ENCODE results near the gene RANBP9. TPM values are rescaled to one million over a fixed set of nuclear protein-coding genes. Genes with fewer than 3 reads are reported as not detected.

The RANBP9 gene
- total and polyA plus RNA-seq, 2 of the 13 experiments (the other 11 are each of a cell fraction or from before 2014, with no cell fraction given): 26.6 to 30.6 TPM

DNA sequence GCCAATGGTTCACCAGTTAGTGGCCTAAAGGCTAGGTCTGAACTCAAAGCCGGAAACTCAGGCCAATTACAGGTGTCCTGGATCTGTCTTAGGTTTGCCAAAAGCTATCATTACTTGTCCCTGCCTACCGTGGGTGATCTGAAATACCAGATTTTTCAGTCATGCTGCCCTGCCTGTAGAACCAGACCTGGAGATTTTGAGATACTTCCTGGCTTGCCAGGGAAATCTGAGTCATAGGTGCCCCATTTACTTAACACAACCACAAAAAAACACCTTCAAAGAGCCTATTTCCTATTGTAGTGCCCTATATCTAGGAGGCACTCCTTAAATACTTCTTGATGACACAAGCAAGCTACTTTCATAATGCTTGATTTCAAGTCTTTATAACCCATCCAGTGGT, 13.9 kb upstream of the RANBP9 start:
- FAIRE-seq (no peak), DNase-seq (ENCODE audit: low spot score) (no peak), ATAC-seq (no peak)
- TF ChIP-seq, protein P1, sequence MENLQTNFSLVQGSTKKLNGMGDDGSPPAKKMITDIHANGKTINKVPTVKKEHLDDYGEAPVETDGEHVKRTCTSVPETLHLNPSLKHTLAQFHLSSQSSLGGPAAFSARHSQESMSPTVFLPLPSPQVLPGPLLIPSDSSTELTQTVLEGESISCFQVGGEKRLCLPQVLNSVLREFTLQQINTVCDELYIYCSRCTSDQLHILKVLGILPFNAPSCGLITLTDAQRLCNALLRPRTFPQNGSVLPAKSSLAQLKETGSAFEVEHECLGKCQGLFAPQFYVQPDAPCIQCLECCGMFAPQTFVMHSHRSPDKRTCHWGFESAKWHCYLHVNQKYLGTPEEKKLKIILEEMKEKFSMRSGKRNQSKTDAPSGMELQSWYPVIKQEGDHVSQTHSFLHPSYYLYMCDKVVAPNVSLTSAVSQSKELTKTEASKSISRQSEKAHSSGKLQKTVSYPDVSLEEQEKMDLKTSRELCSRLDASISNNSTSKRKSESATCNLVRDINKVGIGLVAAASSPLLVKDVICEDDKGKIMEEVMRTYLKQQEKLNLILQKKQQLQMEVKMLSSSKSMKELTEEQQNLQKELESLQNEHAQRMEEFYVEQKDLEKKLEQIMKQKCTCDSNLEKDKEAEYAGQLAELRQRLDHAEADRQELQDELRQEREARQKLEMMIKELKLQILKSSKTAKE (CRISPR knock-in tag; IDR thresholded peaks at IDR 0.05; ENCODE audit: borderline replicate concordance): no peak
- peak in 1 of 2 experiments; percentile 27; a peak in 1 of 4 replicates for TF ChIP-seq EP300 (IDR thresholded peaks at IDR 0.05; ENCODE audit: low read depth in 2 of 2, low read length in 2 of 2)
- TF ChIP-seq EP300 (CRISPR knock-in tag; IDR thresholded peaks at IDR 0.05; ENCODE audit: borderline replicate concordance): no peak
- 0 out of 2 replicates have a peak, but pooled peaks have one; percentile 23 for TF ChIP-seq FOSL2 (CRISPR knock-in tag; IDR thresholded peaks at IDR 0.05)
- no peak overlapping the region for H3K27ac ChIP-seq (ENCODE audit: extremely low read length, insufficient read depth, low read length)
- H3K9ac ChIP-seq (ENCODE audit: insufficient read depth, low read depth, low read length): no peak overlapping the region
- no peaks in the 10 kb centered on the region for H3K79me2 ChIP-seq (ENCODE audit: insufficient read depth, low read length)
- H3K27me3 ChIP-seq (ENCODE audit: control insufficient read depth in 1 of 2, insufficient read depth in 2 of 2, low read length in 2 of 2): no peaks in the 10 kb centered on the region; a peak in 1 of 5 replicates
- WGBS (ENCODE audit: low lambda C conversion rate): 5% methylated on average over 2 of the region's 2 CpGs
- H3K36me3 ChIP-seq (replicated peaks in 1 of 2; ENCODE audit: control insufficient read depth in 1 of 2, insufficient read depth in 2 of 2, low read length in 2 of 2): no peaks in the 10 kb centered on the region
- H3K4me1 ChIP-seq (ENCODE audit: insufficient read depth, low read length): no peaks in the 10 kb centered on the region
- H3K9me3 ChIP-seq (ENCODE audit: low read length): no peaks in the 10 kb centered on the region
- ChIA-PET POLR2A (interaction anchor here (0.5 kb wide), 1 partner anchor 41 kb away, joined by 3 read pairs; no protein-coding TSS in a partner anchor), CTCF (ENCODE audit: low intra/inter-chr PET ratio, low total read pairs) (no interaction called here)
- BruUV-seq (replicated peaks): no TSS peak
- H3K4me2 ChIP-seq (ENCODE audit: low read depth, low read length): no peak overlapping the region
- no peak overlapping the region for H2AFZ ChIP-seq (ENCODE audit: low read length)
- in situ Hi-C loops (cut with HindIII; ENCODE audit: extremely low pct_ligation_motif_present, low pct_unique_long_range_greater_than_20kb): no loop called here
- intact Hi-C loops (cut with micrococcal nuclease; ENCODE audit: unreplicated experiment): no loop called here
- no peaks in the 10 kb centered on the region for H4K20me1 ChIP-seq (ENCODE audit: insufficient read depth, low read length)
- no peak overlapping the region for H3K4me3 ChIP-seq (replicated peaks in 1 of 3; ENCODE audit: insufficient read depth in 1 of 3, low read depth in 2 of 3, low read length in 3 of 3)

DNA sequence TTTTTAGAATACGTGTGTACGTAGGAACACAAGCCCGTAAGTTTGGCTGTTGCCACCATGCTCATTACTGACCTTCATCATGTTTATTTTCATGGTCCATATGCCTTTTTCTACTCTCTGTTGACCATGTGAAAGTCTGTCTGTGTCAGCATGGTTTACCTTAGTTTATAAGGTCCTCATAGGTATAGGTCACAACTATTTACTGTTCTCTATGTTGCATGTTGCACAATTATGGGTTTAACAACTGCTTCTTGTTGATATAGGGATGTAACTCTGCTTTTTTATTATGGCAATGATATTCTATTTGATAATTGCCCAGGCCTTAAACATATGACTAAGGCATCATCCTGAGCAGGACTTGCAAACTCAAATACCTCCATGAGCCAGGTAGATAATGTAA, 13.4 kb upstream of the RANBP9 start:
- Histone ChIP-seq H4K20me1 (ENCODE audit: insufficient read depth, low read length) (no peaks in the 10 kb centered on the region), H3K4me3 (replicated peaks in 1 of 3; ENCODE audit: insufficient read depth in 1 of 3, low read depth in 2 of 3, low read length in 3 of 3) (no peak overlapping the region), H3K9ac (ENCODE audit: insufficient read depth, low read depth, low read length) (no peak overlapping the region), H3K79me2 (ENCODE audit: insufficient read depth, low read length) (no peaks in the 10 kb centered on the region), H3K9me3 (ENCODE audit: low read length) (no peaks in the 10 kb centered on the region), H3K27me3 (ENCODE audit: control insufficient read depth in 1 of 2, insufficient read depth in 2 of 2, low read length in 2 of 2) (no peaks in the 10 kb centered on the region; a peak in 1 of 5 replicates), H3K4me1 (ENCODE audit: insufficient read depth, low read length) (no peaks in the 10 kb centered on the region), H2AFZ (ENCODE audit: low read length) (no peak overlapping the region), H3K4me2 (ENCODE audit: low read depth, low read length) (no peak overlapping the region), H3K27ac (ENCODE audit: extremely low read length, insufficient read depth, low read length) (no peak overlapping the region), H3K36me3 (replicated peaks in 1 of 2; ENCODE audit: control insufficient read depth in 1 of 2, insufficient read depth in 2 of 2, low read length in 2 of 2) (no peaks in the 10 kb centered on the region)
- POLR2A ChIA-PET: interaction anchor here (0.5 kb wide), 1 partner anchor 42 kb away, joined by 3 read pairs; no protein-coding TSS in a partner anchor
- no peak for FAIRE-seq
- no peak for DNase-seq (ENCODE audit: low spot score)
- no TSS peak for BruUV-seq (replicated peaks)
- CTCF ChIA-PET (ENCODE audit: low intra/inter-chr PET ratio, low total read pairs): no interaction called here
- intact Hi-C loops (cut with micrococcal nuclease; ENCODE audit: unreplicated experiment) (no loop called here), in situ Hi-C loops (cut with HindIII; ENCODE audit: extremely low pct_ligation_motif_present, low pct_unique_long_range_greater_than_20kb) (no loop called here)
- TF ChIP-seq RBM39 (IDR thresholded peaks at IDR 0.05; ENCODE audit: low read depth, low read length, poor library complexity, severe bottlenecking) (no peak), CEBPB (IDR thresholded peaks at IDR 0.05; ENCODE audit: borderline replicate concordance, low read depth, low read length) (peak; percentile 38; the same call in 1 of the 2 replicates), NFYC (CRISPR knock-in tag; IDR thresholded peaks at IDR 0.05) (no peak), ZFY (CRISPR knock-in tag; IDR thresholded peaks at IDR 0.05) (no peak), ZNF652 (CRISPR knock-in tag; IDR thresholded peaks at IDR 0.05; ENCODE audit: borderline replicate concordance, low read depth) (no peak)
- TF ChIP-seq, protein P2, sequence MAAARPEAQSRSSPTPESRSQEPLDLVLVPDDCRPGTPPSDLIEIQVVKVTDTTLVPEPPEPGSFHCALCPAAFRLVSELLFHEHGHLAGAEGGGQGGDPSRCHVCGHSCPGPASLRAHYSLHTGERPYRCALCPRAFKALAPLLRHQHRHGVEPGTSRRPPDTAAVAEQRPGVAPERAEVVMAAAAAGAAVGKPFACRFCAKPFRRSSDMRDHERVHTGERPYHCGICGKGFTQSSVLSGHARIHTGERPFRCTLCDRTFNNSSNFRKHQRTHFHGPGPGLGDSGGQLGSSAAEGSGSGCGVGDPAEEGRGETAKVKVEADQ (CRISPR knock-in tag; IDR thresholded peaks at IDR 0.05; ENCODE audit: borderline replicate concordance): no peak
- 59% methylated on average over 3 of the region's 3 CpGs for WGBS (ENCODE audit: low lambda C conversion rate)
- no peak for ATAC-seq
